ENCODE data around the gene RTL1.

The RTL1 gene

DNA sequence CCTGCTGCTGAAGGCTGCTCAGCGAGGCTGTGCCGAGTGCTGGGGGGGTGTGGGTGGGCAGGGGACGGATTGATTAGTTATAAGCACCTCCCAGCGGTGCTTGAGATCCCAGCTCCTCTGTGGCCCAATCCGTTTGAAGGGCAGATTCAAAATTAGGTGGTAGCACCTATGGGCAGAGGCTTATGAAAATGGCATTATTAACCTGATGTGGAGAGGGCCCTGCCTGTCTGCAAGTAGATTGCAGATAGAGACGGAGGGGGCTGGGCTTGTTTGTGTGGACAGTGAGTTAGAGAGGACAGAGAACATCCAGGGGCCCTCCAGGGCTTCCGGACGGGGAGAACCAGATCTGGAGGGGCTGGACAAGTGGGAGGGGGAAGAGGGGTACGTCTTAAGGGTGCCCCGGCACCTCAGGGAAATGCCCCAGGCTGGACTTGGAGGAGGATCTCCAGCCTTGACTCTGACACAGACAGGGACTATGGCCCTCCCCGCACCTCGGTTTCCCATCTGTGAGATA, at the start of gene RTL1:
RTL1 (minus strand) TSS at position 51 of the 514 bp plus-strand sequence. CDS start 18,934 bp downstream, outside the sequence.
- Histone ChIP-seq H3K9ac (ENCODE audit: low read length) (no peak within 1 kb of the TSS), H3K36me3 (replicated peaks; ENCODE audit: low read depth, low read length) (no peaks in the 10 kb centered on the region), H3K4me1 (ENCODE audit: low read length) (no peaks in the 10 kb centered on the region), H3K4me3 (ENCODE audit: low read length) (no peak within 1 kb of the TSS), H3K4me2 (ENCODE audit: low read length) (no peak within 1 kb of the TSS), H2AFZ (ENCODE audit: low read depth, low read length) (no peak within 1 kb of the TSS), H3K9me3 (ENCODE audit: insufficient read depth, low read length) (no peaks in the 10 kb centered on the region), H4K20me1 (ENCODE audit: insufficient read depth, low read length) (no peaks in the 10 kb centered on the region), H3K79me2 (ENCODE audit: low read length) (no peaks in the 10 kb centered on the region), H3K27me3 (ENCODE audit: low read depth, low read length) (peaks cover 25% of the 10 kb centered on the region), H3K27ac (ENCODE audit: low read length) (no peak within 1 kb of the TSS)
- TF ChIP-seq, protein P1, sequence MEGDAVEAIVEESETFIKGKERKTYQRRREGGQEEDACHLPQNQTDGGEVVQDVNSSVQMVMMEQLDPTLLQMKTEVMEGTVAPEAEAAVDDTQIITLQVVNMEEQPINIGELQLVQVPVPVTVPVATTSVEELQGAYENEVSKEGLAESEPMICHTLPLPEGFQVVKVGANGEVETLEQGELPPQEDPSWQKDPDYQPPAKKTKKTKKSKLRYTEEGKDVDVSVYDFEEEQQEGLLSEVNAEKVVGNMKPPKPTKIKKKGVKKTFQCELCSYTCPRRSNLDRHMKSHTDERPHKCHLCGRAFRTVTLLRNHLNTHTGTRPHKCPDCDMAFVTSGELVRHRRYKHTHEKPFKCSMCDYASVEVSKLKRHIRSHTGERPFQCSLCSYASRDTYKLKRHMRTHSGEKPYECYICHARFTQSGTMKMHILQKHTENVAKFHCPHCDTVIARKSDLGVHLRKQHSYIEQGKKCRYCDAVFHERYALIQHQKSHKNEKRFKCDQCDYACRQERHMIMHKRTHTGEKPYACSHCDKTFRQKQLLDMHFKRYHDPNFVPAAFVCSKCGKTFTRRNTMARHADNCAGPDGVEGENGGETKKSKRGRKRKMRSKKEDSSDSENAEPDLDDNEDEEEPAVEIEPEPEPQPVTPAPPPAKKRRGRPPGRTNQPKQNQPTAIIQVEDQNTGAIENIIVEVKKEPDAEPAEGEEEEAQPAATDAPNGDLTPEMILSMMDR (IDR thresholded peaks at IDR 0.05; ENCODE audit: low read depth, low read length): no peak
- no peak for TF ChIP-seq EZH2phosphoT487 (IDR thresholded peaks at IDR 0.05; ENCODE audit: low read depth)

DNA sequence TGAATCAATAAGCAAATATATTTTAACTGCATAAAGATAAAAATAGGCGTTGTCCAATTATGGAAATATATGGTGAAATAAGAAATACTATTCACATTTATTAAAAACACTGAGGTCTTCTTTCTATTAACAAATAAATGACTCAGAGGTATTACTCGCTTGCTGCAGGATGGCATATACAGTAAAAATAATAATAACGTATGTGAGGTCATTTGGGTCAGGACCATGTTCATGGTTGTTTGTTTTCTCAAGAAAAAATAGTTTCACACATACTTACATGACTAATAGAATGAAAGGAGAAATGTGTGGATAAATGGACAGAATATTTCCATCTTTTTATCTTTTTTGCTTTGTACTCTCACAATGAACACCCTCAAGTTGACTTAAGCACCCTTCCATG, 46.5 kb upstream of the RTL1 start:
- H4K20me1 ChIP-seq (ENCODE audit: insufficient read depth, low read length): no peaks in the 10 kb centered on the region
- H3K4me3 ChIP-seq (ENCODE audit: low read length): no peak overlapping the region
- H3K27ac ChIP-seq (ENCODE audit: low read length): no peak overlapping the region
- H2AFZ ChIP-seq (ENCODE audit: low read depth, low read length): no peak overlapping the region
- H3K36me3 ChIP-seq (replicated peaks; ENCODE audit: low read depth, low read length): no peaks in the 10 kb centered on the region
- no peak overlapping the region for H3K9ac ChIP-seq (ENCODE audit: low read length)
- no peaks in the 10 kb centered on the region for H3K4me1 ChIP-seq (ENCODE audit: low read length)
- H3K4me2 ChIP-seq (ENCODE audit: low read length): no peak overlapping the region
- no peaks in the 10 kb centered on the region for H3K79me2 ChIP-seq (ENCODE audit: low read length)
- TF ChIP-seq, protein P1 (IDR thresholded peaks at IDR 0.05; ENCODE audit: low read depth, low read length): no peak
- TF ChIP-seq EZH2phosphoT487 (IDR thresholded peaks at IDR 0.05; ENCODE audit: low read depth): no peak
- no peaks in the 10 kb centered on the region for H3K9me3 ChIP-seq (ENCODE audit: insufficient read depth, low read length)
- H3K27me3 ChIP-seq (ENCODE audit: low read depth, low read length): no peaks in the 10 kb centered on the region

DNA sequence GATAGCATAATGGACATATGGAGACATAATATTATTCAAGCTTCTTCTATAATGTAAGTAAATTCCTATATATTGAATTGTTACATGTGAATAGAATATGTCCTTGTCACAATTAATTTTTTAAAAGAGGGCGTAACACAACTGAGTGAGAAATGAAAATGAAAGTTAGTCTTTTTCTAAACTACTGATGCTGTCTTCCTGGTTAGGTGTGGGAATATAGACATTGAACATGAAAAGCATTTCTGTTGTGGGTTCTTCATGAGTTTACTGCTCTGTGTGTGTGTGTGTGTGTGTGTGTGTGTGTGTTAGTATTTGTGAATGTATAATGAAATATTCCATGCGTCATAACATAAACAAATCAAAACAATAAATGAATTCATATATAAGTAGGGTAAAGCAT, 40.5 kb upstream of the RTL1 start:
- Histone ChIP-seq H3K4me3 (ENCODE audit: low read length) (no peak overlapping the region), H3K9me3 (ENCODE audit: insufficient read depth, low read length) (no peaks in the 10 kb centered on the region), H3K79me2 (ENCODE audit: low read length) (no peaks in the 10 kb centered on the region), H3K9ac (ENCODE audit: low read length) (no peak overlapping the region), H3K27me3 (ENCODE audit: low read depth, low read length) (no peaks in the 10 kb centered on the region), H3K4me1 (ENCODE audit: low read length) (no peaks in the 10 kb centered on the region), H2AFZ (ENCODE audit: low read depth, low read length) (no peak overlapping the region), H3K36me3 (replicated peaks; ENCODE audit: low read depth, low read length) (no peaks in the 10 kb centered on the region), H3K4me2 (ENCODE audit: low read length) (no peak overlapping the region), H3K27ac (ENCODE audit: low read length) (no peak overlapping the region), H4K20me1 (ENCODE audit: insufficient read depth, low read length) (no peaks in the 10 kb centered on the region)
- TF ChIP-seq, protein P1 (IDR thresholded peaks at IDR 0.05; ENCODE audit: low read depth, low read length): no peak
- TF ChIP-seq EZH2phosphoT487 (IDR thresholded peaks at IDR 0.05; ENCODE audit: low read depth): no peak

DNA sequence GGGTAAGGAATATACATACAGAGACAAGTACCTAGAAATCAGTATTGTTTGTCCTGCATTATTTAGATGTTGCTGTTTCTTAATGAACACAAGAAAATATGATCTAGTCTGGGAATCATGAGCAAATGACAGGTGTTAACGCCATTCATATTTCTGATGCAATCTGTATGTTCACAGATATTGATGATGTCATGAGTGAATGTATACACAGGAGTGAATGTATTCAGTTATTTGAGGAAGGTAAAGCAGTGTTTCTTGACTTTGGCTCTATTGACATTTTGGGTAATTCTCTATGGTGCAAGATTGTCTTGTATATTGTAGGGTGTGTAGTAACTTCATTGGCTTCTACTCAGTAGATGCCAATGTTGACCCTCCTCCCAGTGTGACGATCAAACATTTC, 26.7 kb upstream of the RTL1 start:
- Histone ChIP-seq H3K27ac (ENCODE audit: low read length) (no peak overlapping the region), H3K4me2 (ENCODE audit: low read length) (no peak overlapping the region), H2AFZ (ENCODE audit: low read depth, low read length) (no peak overlapping the region), H3K4me1 (ENCODE audit: low read length) (no peaks in the 10 kb centered on the region), H4K20me1 (ENCODE audit: insufficient read depth, low read length) (no peaks in the 10 kb centered on the region), H3K4me3 (ENCODE audit: low read length) (no peak overlapping the region), H3K36me3 (replicated peaks; ENCODE audit: low read depth, low read length) (no peaks in the 10 kb centered on the region), H3K79me2 (ENCODE audit: low read length) (no peaks in the 10 kb centered on the region), H3K27me3 (ENCODE audit: low read depth, low read length) (0 out of 2 replicates have a peak, but pooled peaks cover 5% of the 10 kb centered on the region), H3K9ac (ENCODE audit: low read length) (no peak overlapping the region), H3K9me3 (ENCODE audit: insufficient read depth, low read length) (no peaks in the 10 kb centered on the region)
- TF ChIP-seq EZH2phosphoT487 (IDR thresholded peaks at IDR 0.05; ENCODE audit: low read depth): no peak
- TF ChIP-seq, protein P1 (IDR thresholded peaks at IDR 0.05; ENCODE audit: low read depth, low read length): no peak
